Inflammatory macrophage treated with lipopolysaccharide for 4 hours (primary cell): ENCODE measurements around the gene PLA2G2D.
"Not testable (repeated sequence)": the region's sequence is repeated elsewhere in the genome, so short reads cannot be mapped to it uniquely, and the experiment has no call there.

Experiments used
- DNase-seq: peaks from one replicate; pipeline ENCODE4 v3.0.0-alpha.2; 2020

PLA2G2D gene

DNA sequence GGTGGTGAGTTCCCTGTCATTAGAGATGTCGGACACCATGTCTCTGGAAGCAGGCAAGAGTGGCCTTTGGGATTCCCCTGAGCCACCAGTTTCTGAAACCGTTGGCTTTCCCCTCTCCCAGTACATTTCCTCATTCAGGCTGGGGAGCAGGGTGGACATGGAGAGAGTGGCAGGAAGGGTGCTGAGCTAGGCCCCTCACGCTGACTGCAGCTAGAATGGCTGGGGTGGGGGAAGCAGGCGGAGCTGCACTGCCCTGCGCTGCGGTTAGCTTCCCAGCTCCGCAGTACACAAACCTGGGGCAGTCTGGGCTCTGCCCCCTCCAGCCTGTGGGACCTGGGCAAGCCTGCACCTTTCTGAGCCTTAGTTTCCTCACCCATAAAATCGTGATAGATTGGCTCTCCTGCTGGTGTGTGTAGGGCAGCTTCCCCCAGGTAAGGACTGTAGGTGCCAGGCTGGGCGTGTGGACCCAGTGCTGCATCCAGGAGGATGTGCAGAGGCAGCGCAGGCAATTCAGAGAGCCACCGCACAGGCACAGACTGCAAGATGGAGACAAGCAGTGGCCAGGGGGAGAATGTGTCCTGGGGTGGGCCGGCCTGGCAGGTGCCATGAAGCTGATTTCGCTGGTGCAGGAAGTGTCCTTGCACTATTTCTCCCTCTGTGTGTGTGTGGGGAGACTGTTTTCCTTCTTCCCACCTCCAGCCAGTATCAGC lies 22.8 kb upstream of the PLA2G2D start:
- DNase-seq, result no peak

DNA sequence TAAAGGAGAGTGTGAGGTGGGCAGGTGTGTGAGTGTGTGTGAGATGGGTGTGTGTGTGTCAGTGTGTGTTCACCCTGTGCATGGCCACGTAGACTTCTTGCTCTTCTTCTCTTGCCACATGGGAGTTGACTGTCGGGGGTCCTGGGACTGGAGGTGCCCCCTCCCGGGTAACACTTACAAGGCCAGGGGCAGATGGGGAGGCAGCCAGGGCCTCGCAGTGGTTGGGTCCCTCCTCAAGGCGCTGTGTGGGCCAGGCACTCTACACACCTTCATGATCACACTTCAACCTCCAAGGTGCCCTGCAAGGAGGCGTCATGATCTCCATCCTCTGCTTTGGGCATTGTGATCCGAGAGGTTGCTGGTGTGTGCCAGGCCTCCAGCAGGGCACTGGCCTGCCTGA lies 22.1 kb upstream of the PLA2G2D start:
- DNase-seq, result no peak

DNA sequence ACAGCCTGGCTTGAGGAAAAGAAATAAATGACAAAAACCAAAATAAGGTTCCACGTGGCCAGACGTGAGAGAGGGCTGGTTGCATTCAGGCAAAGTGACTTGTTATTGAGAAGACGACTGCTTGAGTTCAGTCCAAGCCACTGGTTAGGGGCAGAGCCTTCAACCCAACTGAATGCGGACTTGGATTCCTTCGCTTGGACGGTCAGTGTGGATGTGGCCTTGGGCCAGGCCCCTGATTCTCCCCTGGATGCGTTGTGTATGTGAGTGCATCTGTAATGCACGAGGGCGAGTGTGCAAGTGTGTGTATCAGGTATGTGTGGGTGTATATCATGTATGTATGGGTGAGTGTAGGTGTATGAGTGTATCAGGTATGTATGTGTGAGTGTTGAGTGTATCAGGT lies 21.7 kb upstream of the PLA2G2D start:
- DNase-seq, result no peak

DNA sequence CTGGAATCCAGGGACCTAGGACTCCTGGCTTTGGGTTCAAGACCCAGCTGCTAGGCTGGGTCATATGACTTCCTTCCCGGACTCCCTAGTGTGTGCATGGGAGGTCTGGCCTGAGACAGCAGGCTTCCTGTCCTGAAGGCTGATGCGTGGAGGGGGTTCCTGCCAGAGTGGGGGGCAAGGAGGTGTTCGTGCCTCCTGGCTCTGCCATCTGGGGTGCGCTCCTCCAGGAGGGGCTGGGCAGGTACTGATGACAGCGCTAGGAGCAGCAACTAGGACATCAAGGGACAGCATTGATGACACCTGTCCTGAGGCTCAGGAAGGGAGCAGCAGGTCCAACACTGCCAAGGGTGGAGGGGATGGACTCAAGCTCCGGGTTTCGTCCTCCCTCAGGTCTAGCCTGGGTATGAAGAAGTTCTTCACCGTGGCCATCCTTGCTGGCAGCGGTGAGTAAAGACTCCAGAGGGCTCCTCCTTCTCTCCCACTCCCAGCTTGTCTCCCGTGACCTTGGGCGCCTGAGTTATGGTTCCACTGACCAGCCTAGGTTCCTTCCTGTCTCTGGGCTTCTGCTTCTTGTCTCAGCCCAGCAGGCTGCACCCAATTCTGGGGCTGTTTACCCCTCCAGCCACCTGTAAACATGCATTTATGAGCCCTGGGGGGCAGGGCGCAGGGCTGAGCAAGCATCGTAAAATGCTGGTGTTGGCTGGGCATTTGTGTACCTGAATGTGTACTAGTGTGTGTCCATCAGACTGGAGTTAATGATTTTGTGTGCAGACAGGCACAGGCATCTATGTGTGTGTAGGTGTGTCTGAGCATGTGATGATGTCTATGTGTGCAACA lies 20.7 kb upstream of the PLA2G2D start:
- DNase-seq, result no peak

DNA sequence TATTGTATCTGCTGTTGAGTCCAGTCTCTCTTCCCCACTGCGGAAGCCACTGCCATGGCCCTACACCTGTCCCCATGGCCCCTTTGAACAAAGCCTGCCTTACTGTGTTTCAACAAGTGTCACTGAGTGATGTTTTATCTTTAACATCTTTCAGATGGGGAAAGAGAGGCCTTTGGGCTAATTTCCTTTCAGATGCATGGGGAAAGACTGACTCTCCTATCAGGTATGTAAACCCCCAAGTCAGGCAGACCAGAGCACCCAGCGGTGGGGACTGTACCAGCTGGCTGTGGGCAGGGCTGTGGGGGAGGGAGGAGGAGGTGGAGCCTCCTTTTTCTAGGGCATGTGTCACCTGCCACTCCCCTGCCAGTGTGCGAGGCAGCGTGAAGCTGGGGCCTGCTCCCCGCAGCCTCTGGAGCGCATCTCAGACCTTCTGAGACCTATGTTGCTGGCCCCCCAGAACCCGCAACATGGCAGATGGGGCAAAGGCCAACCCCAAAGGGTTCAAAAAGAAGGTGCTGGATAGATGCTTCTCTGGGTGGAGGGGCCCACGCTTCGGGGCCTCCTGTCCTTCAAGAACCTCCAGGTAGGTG lies 19.7 kb upstream of the PLA2G2D start, which contains the start of gene PLA2G2F:
TSS of gene PLA2G2F (plus strand) at position 363 of the 590 bp plus-strand sequence. CDS start at position 468, 105 bp downstream.
- no peak for DNase-seq

DNA sequence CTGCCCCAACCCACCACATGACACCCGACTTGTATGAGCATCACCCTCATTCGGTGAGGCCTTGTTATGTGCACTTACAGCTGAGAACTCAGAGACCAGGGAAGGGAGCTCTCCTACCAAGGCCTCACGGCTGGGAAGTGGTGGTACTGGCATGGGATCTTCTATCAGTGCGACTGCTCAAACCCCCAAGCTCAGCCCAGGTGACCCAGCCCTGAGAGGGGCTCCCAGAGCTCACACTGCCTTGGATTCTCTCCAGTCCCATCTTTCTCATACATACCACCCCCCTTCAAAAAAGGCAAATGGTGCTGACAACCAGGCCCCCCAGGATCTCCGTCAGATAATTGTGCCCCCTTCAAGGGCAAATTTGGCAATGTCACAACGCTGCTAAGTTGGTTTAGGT lies 19.0 kb upstream of the PLA2G2D start:
- DNase-seq, result no peak

DNA sequence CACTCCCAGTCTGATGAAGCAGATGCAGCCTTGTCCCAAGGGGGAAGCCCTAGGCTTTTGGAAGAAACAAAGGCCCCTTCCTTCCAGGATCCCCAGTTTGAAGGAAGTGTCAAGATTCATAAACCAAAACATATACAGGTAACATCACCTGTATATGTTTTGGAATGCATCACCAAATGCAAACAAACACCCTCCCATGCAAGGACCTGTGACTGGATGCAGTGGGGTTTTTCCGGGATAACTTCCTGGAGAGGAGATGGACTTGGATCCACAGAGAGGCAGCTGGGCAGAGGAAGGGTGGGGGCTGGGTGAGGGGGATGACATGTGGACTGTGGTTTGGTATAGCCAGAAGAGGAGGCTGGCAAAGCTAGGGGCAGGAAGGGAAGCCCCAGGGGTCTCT lies 18.3 kb upstream of the PLA2G2D start:
- DNase-seq, result no peak

DNA sequence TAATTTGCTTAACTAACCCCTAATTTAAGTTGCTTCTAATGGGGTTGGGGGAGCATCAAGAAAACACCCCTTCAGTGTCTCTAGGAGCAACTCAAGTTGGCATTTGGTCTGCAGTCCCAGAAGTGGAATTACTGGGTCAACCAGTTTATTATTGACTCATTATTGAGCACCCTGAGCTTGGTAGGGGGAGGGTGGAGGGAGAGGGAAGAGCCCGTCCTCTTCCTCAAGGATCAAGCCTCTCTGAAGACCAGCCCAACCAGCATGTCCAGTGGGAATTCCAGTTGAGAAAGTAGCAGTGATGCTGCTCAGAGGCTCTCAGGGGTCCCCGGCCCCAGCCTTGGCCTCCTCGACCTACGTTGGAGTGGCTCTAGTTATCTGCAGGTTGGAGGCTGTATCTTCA lies 17.7 kb upstream of the PLA2G2D start:
- no peak for DNase-seq

DNA sequence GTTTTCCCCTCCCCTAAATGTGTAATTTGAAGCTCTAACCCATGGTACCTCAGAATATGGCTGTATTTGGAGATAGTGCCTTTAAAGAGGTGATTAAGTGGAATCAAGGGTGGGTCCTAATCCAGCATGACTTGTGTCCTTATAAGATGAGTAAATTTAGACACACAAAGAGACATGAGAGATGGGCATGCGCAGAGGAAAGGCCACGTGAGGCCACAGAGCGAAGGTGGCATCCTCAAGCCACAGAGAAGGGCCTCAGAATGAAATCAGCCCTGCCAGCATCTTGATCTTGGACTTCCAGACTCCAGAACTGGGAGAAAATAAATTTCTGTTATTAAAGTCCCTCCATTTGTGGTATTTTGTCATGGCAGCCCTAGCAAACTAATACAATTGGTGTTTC lies 16.9 kb upstream of the PLA2G2D start:
- DNase-seq, result no peak

DNA sequence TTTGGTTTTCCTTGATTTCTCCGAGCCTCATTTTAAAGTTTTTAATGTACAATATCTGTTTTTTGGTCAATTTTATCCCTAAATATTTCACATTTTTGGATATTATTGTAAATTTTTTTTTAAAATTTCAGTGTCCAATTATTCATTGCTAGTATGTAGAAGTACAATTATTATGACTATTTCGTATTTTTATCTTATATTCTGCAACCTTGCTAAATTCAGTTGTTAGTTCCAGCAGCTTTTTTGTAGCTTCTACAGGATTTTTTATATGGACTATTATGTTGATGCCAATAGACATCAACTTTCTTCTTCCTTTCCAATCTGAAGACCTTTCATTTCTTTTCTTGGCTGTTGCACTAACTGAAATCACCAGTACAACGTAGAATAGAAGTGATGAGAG lies 15.7 kb upstream of the PLA2G2D start:
- no peak for DNase-seq

DNA sequence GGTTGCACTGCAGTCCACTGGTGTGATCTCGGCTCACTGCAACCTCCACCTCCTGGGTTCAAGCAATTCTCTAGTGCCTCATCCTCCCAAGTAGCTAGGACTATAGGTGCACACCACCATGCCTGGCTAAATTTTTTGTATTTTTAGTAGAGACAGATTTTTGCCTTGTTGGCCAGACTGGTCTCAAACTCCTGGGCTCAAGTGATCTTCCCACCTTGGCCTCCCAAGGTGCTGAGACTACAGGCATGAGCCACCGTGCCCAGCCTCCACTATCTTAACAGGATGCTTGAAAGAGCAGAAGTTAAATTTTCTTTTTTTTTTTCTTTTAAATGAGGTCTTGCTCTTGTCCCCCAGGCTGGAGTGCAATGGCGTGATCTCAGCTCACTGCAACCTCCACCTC lies 11.2 kb upstream of the PLA2G2D start:
- not testable (repeated sequence) for DNase-seq

DNA sequence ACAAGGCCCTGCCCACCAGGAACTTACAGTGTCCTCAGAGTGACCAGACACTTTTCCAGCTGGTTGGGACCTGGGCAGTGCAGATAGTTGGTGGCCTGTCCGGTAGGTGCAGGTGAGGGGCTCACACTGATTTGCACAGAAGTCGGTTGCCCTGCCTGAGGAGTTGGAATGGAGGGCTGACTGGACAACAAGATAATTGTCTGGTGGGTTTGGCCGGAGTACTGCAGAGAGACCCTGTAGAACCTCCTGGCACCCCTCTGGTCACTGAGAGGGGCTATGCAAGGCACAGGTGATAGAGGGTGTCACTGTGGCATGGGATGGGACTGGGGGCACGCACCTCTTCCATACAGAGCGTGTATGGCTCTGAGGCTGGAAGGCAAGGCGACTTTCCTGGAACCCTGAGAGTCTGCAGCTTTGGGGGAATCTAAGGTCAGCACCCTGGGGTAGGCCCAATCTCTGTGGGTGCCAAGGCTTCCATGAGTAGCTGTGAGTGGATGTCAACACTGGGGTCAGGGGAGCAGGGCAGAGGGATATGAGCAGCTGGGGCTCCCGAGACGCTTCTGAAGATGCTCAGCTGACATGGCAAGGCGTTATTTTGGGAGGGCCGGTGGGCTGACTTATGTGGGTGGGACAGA lies 7.6 kb upstream of the PLA2G2D start:
- DNase-seq, result no peak

DNA sequence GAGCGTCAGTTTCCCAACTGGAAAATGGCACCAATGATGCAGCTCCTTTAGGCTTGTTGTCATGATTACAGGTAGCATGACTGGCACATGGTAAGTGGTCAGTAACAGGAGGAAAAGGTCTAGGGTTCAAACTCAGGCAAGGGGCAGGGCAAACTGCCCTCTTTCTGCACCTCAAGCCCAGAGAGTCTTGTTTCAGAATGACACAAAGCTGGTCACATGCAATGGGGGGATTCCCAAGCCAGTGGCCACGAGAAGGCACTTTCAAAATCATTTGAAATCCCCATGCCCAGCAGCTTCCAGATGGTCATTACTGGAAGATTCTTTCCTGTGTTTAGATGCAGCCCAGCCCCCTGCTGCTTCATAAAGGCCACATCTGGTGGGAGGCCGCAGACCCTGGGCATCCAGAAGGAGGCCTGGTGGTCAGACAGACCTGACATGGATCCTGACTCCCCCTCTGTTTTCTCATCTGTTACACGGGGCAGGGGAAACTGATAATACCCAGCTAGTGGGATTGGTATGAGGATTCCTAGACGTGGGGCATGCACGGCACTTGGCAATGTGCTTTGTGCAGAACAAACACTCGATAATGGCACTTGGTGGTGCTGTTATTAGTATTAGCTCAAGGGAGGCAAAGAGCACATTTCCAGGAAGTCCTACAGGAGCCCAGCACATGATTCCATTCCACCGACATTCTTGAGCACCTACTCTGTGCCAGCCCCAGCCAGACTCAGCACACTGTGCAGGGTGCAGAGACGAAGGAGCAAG lies 6.9 kb upstream of the PLA2G2D start:
- DNase-seq, result peak; percentile 82

DNA sequence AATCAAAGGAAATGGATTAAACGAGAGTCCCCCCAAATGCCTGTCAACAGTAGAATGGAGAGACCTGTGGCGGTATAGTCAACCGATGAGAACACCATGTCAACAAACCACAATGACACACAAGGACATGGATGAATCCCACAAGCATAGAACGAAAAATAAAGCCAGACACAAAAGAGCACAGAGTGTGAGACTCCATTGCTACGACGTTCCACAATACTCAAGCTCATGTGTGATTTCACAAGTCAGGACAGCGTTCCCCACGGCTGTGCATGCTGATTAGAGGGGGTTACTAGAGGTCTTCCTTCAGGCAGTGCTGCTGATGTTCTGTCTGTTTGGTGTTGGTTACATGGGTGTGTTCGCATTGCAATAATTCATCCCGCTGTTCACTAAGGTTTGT lies 5.8 kb upstream of the PLA2G2D start:
- DNase-seq, result no peak

DNA sequence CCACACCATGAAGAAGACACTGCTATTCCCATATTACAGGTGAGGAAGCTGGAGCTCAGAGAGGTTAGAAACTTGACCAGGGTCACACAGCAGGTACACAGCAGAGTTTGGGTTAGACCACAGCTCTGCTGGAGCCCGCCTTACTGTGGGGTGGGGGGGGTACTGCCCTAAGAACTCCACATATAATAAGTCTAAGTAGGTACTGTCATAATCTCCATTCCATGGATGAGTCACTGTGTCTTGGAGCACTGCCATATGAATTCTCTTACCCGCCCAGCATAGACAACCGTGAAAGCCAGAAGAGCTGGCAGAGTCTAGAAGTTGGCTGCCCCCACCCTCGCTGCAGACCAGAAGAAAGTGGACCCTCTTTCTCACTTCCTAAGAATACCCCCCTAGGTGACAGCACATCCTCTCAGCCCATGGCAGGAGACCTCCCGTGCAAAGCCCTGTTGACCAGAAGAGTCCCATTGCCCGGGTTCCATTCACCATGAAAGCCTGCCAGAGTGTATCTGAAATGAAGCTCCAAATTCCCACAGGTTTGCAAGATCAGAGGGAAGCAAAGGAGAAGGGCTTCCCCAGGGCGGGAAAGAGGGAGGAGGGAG lies 5.2 kb upstream of the PLA2G2D start:
- DNase-seq, result peak; percentile 29

DNA sequence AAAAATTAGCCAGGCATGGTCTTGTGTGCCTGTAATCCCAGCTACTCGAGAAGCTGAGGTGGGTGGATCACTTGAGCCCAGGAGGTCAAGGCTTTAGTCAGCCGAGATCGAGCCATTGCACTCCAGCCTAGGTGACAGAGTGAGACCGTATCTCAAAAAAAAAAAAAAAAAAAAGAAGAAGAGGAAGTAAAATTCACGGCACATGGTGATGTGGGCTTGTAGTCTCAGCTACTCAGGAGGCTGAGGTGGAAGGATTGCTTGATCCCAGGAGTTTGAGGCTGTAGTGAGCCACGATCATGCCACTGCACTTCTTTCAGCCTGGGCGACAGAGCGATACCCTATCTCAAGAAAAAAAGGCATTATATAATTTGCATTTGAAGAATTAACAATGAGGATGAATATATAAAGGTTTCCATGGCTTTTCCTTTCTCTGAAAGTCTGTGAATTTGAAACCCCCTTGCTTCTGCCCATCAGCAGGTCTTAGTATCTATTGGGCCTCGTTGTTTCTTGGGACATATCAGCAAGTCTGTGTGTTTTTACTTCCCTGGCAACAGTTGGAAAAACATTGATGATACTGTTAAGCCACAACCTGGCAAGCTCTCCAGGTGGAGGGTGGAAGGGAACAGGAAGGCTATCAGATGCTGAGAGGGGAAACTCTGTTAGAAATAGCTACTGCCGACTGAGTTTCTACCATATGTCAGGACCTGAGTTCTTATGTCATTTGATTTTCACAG lies 4.6 kb upstream of the PLA2G2D start:
- DNase-seq, result peak; percentile 18

DNA sequence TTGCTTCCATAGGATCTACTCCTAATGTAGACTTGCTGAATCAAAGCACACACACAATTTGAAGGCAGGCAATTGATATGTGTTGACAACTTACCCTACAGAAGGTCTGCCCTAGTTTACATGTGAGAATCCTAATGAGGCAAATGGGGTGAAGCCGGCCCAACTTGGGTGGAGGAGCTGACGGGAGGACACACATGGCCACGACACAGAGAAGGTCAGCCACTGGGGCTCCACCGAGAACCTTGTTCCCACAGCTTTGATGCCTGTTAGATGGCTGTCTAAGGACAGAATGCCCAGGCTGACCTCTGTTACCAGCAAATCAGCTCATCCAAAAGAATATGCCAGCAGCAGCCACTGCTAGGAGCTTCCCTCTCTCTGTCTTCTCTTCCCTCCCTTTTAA lies 1.5 kb upstream of the PLA2G2D start:
- DNase-seq, result no peak

DNA sequence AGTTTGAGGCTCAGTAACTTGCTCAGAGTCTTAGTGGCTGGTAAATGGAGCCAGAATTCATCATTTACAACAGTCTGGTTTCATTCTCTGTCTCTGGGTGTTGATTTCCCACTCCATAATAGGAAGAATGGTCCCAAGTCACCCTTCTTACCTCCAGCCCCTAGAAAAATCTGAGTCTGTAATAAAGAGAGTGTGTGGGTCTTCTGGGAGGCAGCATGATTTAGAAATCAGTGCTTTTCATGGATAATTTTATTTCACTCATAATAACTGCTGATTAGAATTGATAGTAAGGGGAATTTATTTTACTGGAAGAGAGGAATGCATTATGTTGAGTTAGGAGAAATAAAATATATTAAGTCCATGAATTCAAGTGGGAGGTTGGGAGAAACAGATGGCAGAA lies 2.1 kb downstream of the PLA2G2D start:
- no peak for DNase-seq

DNA sequence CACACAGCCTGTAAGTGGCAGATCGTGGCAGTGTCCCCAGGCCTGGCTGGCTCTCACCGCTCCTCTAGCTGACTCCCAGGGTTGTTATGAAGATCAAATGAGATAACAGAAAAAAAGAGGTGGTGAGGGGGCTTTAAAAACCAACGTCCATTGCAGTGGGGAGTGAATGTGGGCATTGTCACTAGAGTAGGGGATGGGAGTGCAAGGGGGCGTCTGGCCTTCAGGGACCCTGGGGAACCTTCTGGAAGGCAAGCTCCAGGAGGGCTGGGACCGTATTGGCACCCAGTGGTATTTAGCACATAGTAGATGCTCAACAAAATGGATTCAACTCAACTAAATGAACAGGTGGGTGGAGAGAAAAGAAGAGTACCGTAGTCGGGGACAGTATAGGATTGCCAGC lies 3.4 kb downstream of the PLA2G2D start:
- no peak for DNase-seq

DNA sequence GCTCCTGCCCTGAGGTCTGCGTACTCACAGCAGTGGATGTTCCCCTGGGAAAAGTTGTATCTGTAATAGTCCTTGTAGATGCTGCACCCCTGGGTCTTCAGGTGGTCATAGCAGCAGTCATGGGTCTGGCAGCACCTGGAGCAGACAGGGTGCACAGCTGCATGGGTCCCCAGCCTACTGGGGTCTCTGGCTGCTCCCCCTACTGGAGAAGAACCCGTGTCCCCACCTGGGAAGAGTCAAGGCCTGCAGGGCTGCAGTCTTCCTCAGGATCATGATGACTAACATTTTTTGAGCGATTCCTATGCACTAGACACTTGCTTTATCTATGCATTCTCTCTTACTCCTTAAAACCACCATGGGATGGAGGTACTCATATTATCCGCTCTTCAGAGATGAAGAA lies 3.9 kb downstream of the PLA2G2D start:
- DNase-seq, result no peak

DNA sequence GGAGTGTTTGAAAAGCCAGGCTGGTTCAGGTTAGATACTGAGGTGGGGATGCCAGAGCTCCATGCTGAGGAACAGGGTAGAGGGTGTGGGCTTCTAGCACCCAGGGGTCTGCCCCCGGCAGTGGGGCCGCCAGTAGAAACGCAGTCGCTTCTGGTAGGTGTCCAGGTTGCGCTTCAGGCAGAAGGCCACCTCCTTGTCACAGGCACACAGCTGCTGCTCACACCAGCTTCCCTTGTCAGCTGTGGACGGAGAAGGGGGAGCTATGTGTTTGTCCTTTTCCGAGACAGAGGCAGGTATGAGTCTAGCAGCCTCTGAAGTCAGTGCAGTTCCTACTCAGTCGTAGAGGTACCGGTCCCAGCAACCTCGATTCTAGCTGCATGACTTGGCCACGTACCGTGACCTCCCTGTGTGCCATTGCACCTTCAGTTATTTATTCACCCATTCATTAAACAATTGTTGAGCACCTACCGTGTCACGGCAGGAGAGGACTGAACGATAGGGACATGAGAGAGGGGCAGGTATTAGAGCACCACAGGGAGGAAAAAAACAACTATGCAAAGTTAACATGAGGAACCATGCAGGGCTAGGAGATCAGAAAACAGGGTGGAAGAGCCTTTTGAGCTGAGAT lies 5.2 kb downstream of the PLA2G2D start:
- DNase-seq, result no peak
